Measurements from ENCODE around the gene MDFIC.

The MDFIC gene

DNA sequence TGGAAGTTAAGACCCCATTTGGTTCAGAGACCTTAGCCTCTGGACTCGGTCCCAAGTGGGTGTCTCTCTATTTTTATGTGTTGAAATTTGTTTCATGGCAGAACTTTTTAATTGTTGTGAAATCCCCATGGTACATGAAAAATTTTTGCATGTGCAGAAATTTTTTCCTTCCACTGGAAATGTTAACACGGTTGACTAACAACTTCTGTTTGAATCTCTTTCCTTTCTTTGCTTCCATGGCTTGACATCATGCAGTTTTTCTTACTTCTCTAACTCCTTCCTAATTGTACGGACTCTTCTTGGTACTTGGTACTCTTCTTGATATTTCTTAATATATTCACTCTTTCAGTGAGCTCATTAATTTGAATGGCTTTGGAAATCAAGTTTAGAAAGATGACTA is 18.3 kb downstream of the MDFIC start:
- H3K27me3 ChIP-seq (ENCODE audit: insufficient read depth, insufficient read length) = no peaks in the 10 kb centered on the region
- H3K9me3 ChIP-seq (ENCODE audit: insufficient read depth, low read length) = no peaks in the 10 kb centered on the region
- no peaks in the 10 kb centered on the region for H3K36me3 ChIP-seq (ENCODE audit: insufficient read depth, insufficient read length, low read length)
- no peaks in the 10 kb centered on the region for H3K4me1 ChIP-seq (ENCODE audit: insufficient read depth, insufficient read length)
- no peak overlapping the region for H3K9ac ChIP-seq (ENCODE audit: insufficient read length, low read depth)
- TF ChIP-seq SUZ12 (IDR thresholded peaks at IDR 0.05; ENCODE audit: extremely low read depth, insufficient read depth, insufficient read length) (no peak), ZNF274 (IDR thresholded peaks at IDR 0.05; ENCODE audit: low read depth, low read length) (no peak), YY1 (IDR thresholded peaks at IDR 0.05; ENCODE audit: insufficient read depth, insufficient read length) (no peak)
- no peak overlapping the region for H3K4me3 ChIP-seq (ENCODE audit: insufficient read length, low read depth)
- DNase-seq (ENCODE audit: low read depth, low spot score) = no peak

DNA sequence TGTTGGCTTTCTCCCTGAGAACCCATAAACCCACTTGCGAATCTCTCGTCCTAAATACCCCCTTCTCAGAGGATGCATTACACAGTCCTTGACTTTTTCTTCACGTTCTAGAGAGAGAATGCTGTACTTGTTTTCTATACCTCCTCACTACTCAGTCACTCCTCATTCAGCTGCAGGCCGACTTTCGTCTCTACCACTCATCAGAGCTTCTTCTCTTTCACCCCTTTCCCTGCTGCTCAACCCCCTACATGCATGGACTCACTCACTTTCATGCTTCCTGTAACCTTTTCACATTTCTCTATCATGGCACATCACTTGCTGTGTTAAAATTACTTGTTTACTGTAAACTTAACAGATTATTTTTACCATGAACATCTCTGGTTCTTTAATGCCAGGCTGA is 19.8 kb downstream of the MDFIC start:
- no peak for TF ChIP-seq SUZ12 (IDR thresholded peaks at IDR 0.05; ENCODE audit: extremely low read depth, insufficient read depth, insufficient read length)
- TF ChIP-seq ZNF274 (IDR thresholded peaks at IDR 0.05; ENCODE audit: low read depth, low read length) = no peak
- no peak for TF ChIP-seq YY1 (IDR thresholded peaks at IDR 0.05; ENCODE audit: insufficient read depth, insufficient read length)

DNA sequence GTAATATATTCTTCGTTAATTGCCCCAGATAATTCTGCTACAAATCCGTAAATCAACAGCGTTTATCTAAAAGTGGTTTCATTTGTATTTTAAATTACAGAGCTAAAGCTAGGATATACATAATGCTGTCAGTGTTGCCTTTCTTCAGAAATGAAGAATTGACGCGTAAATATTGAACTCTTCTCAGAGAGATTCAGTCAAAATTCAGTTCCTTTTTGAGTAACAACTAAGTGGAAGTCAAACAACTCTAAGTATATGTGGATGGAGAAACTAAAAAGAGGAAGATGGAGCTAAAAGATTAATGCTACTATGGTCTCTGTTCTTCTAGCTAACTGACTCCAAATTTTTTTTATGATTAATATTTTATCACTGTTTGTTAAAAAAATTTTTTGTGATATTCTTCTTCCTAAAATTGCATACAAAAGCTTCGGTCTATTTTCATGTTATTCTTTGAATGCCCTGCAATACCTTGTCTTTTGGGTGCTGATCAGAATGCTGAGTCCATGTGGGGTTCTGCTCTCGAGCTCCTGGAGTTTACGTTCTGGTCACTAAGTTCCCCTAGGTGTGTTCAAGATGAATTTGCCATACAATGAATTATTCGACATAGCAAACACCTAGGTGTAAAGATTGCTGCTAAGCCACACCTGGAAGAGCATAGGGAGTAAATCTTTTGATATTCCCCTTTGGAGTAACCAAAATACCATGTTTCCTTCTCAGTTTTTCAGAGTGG is 20.7 kb downstream of the MDFIC start:
- no peak overlapping the region for H3K4me3 ChIP-seq (ENCODE audit: insufficient read length, low read depth)
- no peak for DNase-seq (ENCODE audit: low read depth, low spot score)
- H3K4me1 ChIP-seq (ENCODE audit: insufficient read depth, insufficient read length) = no peaks in the 10 kb centered on the region
- no peak overlapping the region for H3K9ac ChIP-seq (ENCODE audit: insufficient read length, low read depth)
- no peaks in the 10 kb centered on the region for H3K27me3 ChIP-seq (ENCODE audit: insufficient read depth, insufficient read length)
- H3K36me3 ChIP-seq (ENCODE audit: insufficient read depth, insufficient read length, low read length) = no peaks in the 10 kb centered on the region
- H3K9me3 ChIP-seq (ENCODE audit: insufficient read depth, low read length) = no peaks in the 10 kb centered on the region
- no peak for TF ChIP-seq SUZ12 (IDR thresholded peaks at IDR 0.05; ENCODE audit: extremely low read depth, insufficient read depth, insufficient read length)

More for the DNA sequence above, 19.8 kb downstream of the MDFIC start:
- H3K9me3 ChIP-seq (ENCODE audit: insufficient read depth, low read length) = no peaks in the 10 kb centered on the region
- no peaks in the 10 kb centered on the region for H3K4me1 ChIP-seq (ENCODE audit: insufficient read depth, insufficient read length)
- no peak overlapping the region for H3K9ac ChIP-seq (ENCODE audit: insufficient read length, low read depth)
- no peaks in the 10 kb centered on the region for H3K27me3 ChIP-seq (ENCODE audit: insufficient read depth, insufficient read length)
- no peak for DNase-seq (ENCODE audit: low read depth, low spot score)
- H3K36me3 ChIP-seq (ENCODE audit: insufficient read depth, insufficient read length, low read length) = no peaks in the 10 kb centered on the region
- H3K4me3 ChIP-seq (ENCODE audit: insufficient read length, low read depth) = no peak overlapping the region

DNA sequence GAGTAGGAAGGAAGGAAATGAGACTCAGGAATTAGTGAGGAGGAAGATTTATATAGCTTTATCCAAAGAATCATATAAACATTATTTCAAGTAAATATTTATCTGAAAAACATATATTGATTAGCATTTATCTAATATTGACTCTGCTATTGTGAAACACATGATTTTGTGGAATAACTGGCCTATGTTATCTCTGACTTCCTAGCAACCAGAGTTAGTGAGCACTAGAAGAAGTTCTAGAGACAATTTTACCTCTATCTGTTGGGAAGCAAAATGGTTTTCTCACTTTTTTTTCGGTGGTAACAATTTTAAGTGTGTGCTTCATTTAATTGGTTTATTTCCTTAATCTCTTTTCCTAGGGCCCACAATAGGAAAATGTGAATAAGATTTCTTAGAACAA is 21.6 kb downstream of the MDFIC start:
- Histone ChIP-seq H3K9ac (ENCODE audit: insufficient read length, low read depth) (no peak overlapping the region), H3K4me3 (ENCODE audit: insufficient read length, low read depth) (no peak overlapping the region), H3K36me3 (ENCODE audit: insufficient read depth, insufficient read length, low read length) (no peaks in the 10 kb centered on the region), H3K27me3 (ENCODE audit: insufficient read depth, insufficient read length) (no peaks in the 10 kb centered on the region), H3K4me1 (ENCODE audit: insufficient read depth, insufficient read length) (no peaks in the 10 kb centered on the region), H3K9me3 (ENCODE audit: insufficient read depth, low read length) (no peaks in the 10 kb centered on the region)
- TF ChIP-seq YY1 (IDR thresholded peaks at IDR 0.05; ENCODE audit: insufficient read depth, insufficient read length) (no peak), SUZ12 (IDR thresholded peaks at IDR 0.05; ENCODE audit: extremely low read depth, insufficient read depth, insufficient read length) (no peak), ZNF274 (IDR thresholded peaks at IDR 0.05; ENCODE audit: low read depth, low read length) (no peak)
- no peak for DNase-seq (ENCODE audit: low read depth, low spot score)

GRCh38 chr7:114943953-114944744 is 22.3 kb downstream of the MDFIC start:
- Histone ChIP-seq H3K36me3 (ENCODE audit: insufficient read depth, insufficient read length, low read length) (no peaks in the 10 kb centered on the region), H3K4me3 (ENCODE audit: insufficient read length, low read depth) (no peak overlapping the region), H3K9ac (ENCODE audit: insufficient read length, low read depth) (no peak overlapping the region), H3K9me3 (ENCODE audit: insufficient read depth, low read length) (no peaks in the 10 kb centered on the region), H3K4me1 (ENCODE audit: insufficient read depth, insufficient read length) (no peaks in the 10 kb centered on the region), H3K27me3 (ENCODE audit: insufficient read depth, insufficient read length) (no peaks in the 10 kb centered on the region)
- no peak for TF ChIP-seq SUZ12 (IDR thresholded peaks at IDR 0.05; ENCODE audit: extremely low read depth, insufficient read depth, insufficient read length)
- DNase-seq (ENCODE audit: low read depth, low spot score) = no peak

DNA sequence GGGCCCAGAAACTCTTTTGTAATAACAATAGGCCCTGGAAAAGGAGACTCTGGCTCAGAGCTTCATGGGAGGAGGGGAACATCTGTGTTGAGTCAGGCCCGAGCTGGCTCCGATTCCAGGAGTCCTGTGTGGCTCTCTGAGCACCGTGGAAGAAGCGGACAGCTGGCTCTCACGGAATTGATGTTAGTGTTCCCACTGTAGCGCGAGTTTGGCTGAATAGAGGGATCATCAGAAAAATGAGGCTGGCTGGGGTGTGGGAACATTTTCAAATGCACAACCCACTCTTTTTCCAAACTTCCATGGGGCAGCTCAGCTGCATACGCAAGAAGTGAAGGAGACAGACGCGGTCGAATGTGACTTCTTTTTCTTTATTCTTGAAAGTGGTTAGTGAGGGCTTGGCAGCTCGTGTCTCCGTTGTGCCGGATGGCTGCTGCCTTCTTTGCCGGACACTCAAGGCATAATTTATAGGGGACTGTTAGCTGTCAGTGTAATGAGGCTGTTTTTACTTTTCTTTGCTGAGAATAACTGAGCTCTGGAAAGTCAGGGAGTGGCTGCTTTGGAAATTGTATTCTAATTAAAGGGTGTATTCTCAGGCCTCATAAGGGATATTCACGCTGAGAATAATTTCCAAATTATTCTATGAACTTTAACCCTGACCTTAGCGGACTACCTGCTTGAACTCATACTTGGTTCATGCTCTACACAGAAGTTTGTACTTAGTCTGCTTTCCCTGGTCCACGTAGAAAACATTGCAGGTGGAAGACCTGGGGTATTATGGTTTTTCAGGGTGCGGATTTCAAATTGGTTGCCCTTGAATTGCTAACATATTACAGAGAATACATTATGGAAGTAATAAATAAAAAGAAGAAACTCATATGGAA is 23.1 kb downstream of the MDFIC start:
- no peak for DNase-seq (ENCODE audit: low read depth, low spot score)

GRCh38 chr7:114949231-114949630 is 27.3 kb downstream of the MDFIC start:
- H3K27me3 ChIP-seq (ENCODE audit: insufficient read depth, insufficient read length) = no peaks in the 10 kb centered on the region
- no peak for DNase-seq (ENCODE audit: low read depth, low spot score)
- H3K4me1 ChIP-seq (ENCODE audit: insufficient read depth, insufficient read length) = no peaks in the 10 kb centered on the region
- H3K4me3 ChIP-seq (ENCODE audit: insufficient read length, low read depth) = no peak overlapping the region
- TF ChIP-seq SUZ12 (IDR thresholded peaks at IDR 0.05; ENCODE audit: extremely low read depth, insufficient read depth, insufficient read length) (no peak), ZNF274 (IDR thresholded peaks at IDR 0.05; ENCODE audit: low read depth, low read length) (no peak), YY1 (IDR thresholded peaks at IDR 0.05; ENCODE audit: insufficient read depth, insufficient read length) (no peak)
- no peaks in the 10 kb centered on the region for H3K9me3 ChIP-seq (ENCODE audit: insufficient read depth, low read length)
- H3K36me3 ChIP-seq (ENCODE audit: insufficient read depth, insufficient read length, low read length) = no peaks in the 10 kb centered on the region
- H3K9ac ChIP-seq (ENCODE audit: insufficient read length, low read depth) = no peak overlapping the region

More for the DNA sequence above, 23.1 kb downstream of the MDFIC start:
- H3K27me3 ChIP-seq (ENCODE audit: insufficient read depth, insufficient read length) = no peaks in the 10 kb centered on the region
- H3K4me3 ChIP-seq (ENCODE audit: insufficient read length, low read depth) = no peak overlapping the region
- H3K9me3 ChIP-seq (ENCODE audit: insufficient read depth, low read length) = no peaks in the 10 kb centered on the region
- no peaks in the 10 kb centered on the region for H3K4me1 ChIP-seq (ENCODE audit: insufficient read depth, insufficient read length)
- H3K36me3 ChIP-seq (ENCODE audit: insufficient read depth, insufficient read length, low read length) = no peaks in the 10 kb centered on the region
- no peak for TF ChIP-seq ZNF274 (IDR thresholded peaks at IDR 0.05; ENCODE audit: low read depth, low read length)
- TF ChIP-seq SUZ12 (IDR thresholded peaks at IDR 0.05; ENCODE audit: extremely low read depth, insufficient read depth, insufficient read length) = no peak
- no peak for TF ChIP-seq YY1 (IDR thresholded peaks at IDR 0.05; ENCODE audit: insufficient read depth, insufficient read length)
- no peak overlapping the region for H3K9ac ChIP-seq (ENCODE audit: insufficient read length, low read depth)
